Psoas muscle (tissue), 8 donors: ENCODE data around the gene KCNK4. TPM values are rescaled to one million over a fixed set of nuclear protein-coding genes. Genes with fewer than 3 reads are reported as not detected.

Source experiments
- ATAC-seq, 4 donors: fragments of 200-7000 bp; cut with Tn5 transposase; one replicate each; pipeline ENCODE4 v1.9.1; 2020; ENCODE audit warnings: moderate library complexity in 3 of 4, mild to moderate bottlenecking in 2 of 4
- DNase-seq, 2 donors: peaks; one replicate each; pipeline ENCODE4 v3.0.0-alpha.2; 2020
- H3K27ac ChIP-seq: fragments of 200-600 bp; one replicate; pipeline ENCODE4 v1.8.0; 2022
- H3K27me3 ChIP-seq, 3 donors: fragments of 200-600 bp in 1 of 3; one replicate each; pipeline versions ENCODE4 v1.6.1 to v1.8.0; 2013 to 2022; ENCODE audit warnings: low read length in 2 of 3, mild to moderate bottlenecking in 2 of 3, moderate library complexity in 1 of 3; ENCODE audit not compliant: insufficient read depth in 3 of 3
- H3K36me3 ChIP-seq, 2 donors: fragments of 200-600 bp in 1 of 2; one replicate each; pipeline versions ENCODE4 v1.6.1 to v1.8.0; 2013 to 2022; ENCODE audit warnings: low read depth in 1 of 2, mild to moderate bottlenecking in 1 of 2, moderate library complexity in 1 of 2; ENCODE audit not compliant: insufficient read depth in 1 of 2
- H3K4me1 ChIP-seq: fragments of 200-600 bp; one replicate; pipeline ENCODE4 v1.8.0; 2022
- H3K4me3 ChIP-seq: fragments of 200-600 bp; one replicate; pipeline ENCODE4 v1.8.0; 2022; ENCODE audit warnings: mild to moderate bottlenecking
- H3K9me3 ChIP-seq: fragments of 200-600 bp; one replicate; pipeline ENCODE4 v1.8.0; 2022
- WGBS, 3 donors: extraction: QIAGEN DNeasy Blood & Tissue Kit; methylation state at CpG; one replicate each; pipeline versions ENCODE4 v1.1.6 to v1.1.7; 2013; 5-methylcytosine and 5-hydroxymethylcytosine counted together
- intact Hi-C, 2 donors: fragments of 100-400 bp; cut with DNase I; formaldehyde crosslinking; loops; one replicate each; pipeline versions ENCODE4 v1.11.0 to v1.14.2; 2022
- polyA plus RNA-seq, 3 donors: library from polyadenylated mRNA; stranded (reverse); fragments of 200-250 nt; gene quantifications; one replicate each; pipeline ENCODE4 v1.2.3, GENCODE V29; 2013
- total RNA-seq, 4 donors: library from RNA; stranded (reverse); fragmentation: NEBNext Ultra II Directional in 2 of 4; extraction: Animal tissue kit (Norgen Biotek cat#: 25700) in 2 of 4; gene quantifications; one replicate each; pipeline versions ENCODE4 v1.2.1 to v1.2.4, GENCODE V29; 2021 to 2023
- TF ChIP-seq, protein P1 (sequence below): fragments of 200-600 bp; IDR thresholded peaks from one replicate; pipeline ENCODE4 v1.8.0; 2022; ENCODE audit warnings: antibody characterized with exemption
- donor health status: healthy with polysubstance abuse.
- donor health status: DM: no; HTN: no; CAD: no; lungs with moderate emphysema.
- donor health status: Bipolar disorder and iron deficiency.
- donor health status: healthy.
- donor health status: DM: yes; HTN: yes; CAD: no.
- donor health status: DM: no; HTN: no; CAD: no.
- donor health status: DM: no; HTN: no; CAD: no.
- donor health status: DM: yes; HTN: yes; CAD: no.

The KCNK4 gene
- total and polyA plus RNA-seq, 7 donors: not detected

DNA sequence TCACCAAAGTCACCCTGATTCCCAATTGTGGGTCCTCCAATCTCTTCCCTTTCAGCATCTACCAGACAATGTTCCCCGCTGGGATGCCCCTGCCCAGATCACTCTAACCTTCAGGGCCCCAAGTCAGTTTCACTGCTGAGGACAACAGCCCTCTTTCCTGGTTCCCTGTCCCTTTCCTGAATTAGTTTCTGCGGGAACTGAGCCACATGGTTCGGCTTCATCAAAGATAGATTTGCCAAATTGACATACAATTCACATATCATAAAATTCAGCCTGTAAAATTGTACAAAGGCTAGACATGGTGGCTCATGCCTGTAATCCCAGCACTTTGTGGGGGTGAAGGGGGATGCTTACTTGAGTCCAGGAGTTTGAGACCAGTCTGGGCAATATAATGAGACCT lies 36.9 kb downstream of the KCNK4 start:
- Histone ChIP-seq H3K36me3 (peaks cover 0 to 1% of the 10 kb centered on the region in 2 donors), H3K9me3 (no peaks in the 10 kb centered on the region), H3K27me3 (no peaks in the 10 kb centered on the region), H3K4me3 (no peak overlapping the region), H3K4me1 (peaks cover 10% of the 10 kb centered on the region), H3K27ac (no peak overlapping the region)
- DNase-seq (no peak), ATAC-seq (no peak)
- WGBS, 3 donors: 73 to 81% (median 77%) methylated on average over 3 of the region's 3 CpGs
- TF ChIP-seq, protein P1, sequence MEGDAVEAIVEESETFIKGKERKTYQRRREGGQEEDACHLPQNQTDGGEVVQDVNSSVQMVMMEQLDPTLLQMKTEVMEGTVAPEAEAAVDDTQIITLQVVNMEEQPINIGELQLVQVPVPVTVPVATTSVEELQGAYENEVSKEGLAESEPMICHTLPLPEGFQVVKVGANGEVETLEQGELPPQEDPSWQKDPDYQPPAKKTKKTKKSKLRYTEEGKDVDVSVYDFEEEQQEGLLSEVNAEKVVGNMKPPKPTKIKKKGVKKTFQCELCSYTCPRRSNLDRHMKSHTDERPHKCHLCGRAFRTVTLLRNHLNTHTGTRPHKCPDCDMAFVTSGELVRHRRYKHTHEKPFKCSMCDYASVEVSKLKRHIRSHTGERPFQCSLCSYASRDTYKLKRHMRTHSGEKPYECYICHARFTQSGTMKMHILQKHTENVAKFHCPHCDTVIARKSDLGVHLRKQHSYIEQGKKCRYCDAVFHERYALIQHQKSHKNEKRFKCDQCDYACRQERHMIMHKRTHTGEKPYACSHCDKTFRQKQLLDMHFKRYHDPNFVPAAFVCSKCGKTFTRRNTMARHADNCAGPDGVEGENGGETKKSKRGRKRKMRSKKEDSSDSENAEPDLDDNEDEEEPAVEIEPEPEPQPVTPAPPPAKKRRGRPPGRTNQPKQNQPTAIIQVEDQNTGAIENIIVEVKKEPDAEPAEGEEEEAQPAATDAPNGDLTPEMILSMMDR: no peak
- intact Hi-C loops: no loop called here

DNA sequence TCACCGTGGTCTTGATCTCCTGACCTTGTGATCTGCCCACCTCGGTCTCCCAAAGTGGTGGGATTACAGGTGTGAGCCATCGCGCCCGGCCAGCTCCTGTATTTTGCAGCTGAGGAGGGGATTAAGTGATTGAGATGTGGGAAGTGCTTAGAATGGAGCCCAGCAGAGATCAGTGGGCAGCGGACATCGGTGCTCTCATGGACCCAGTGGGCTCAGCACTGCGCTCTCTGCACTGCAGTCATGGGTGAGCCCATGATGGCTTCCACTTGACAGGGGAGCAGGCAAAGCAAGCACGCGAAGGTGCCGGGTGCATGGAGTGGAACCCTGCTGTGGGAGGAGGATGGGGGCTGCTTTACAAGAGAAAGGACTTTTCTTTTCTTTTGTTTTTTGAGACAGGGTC lies 39.8 kb downstream of the KCNK4 start:
- WGBS, 3 donors: 77 to 84% (median 79%) methylated on average over 11 of the region's 11 CpGs
- intact Hi-C loops: no loop called here
- H3K27me3 ChIP-seq: no peaks in the 10 kb centered on the region
- H3K4me1 ChIP-seq: peaks cover 10% of the 10 kb centered on the region
- H3K9me3 ChIP-seq: no peaks in the 10 kb centered on the region
- ATAC-seq: no peak
- H3K4me3 ChIP-seq: no peak overlapping the region
- TF ChIP-seq, protein P1: no peak
- H3K27ac ChIP-seq: no peak overlapping the region
- H3K36me3 ChIP-seq: no peaks in the 10 kb centered on the region
- no peak for DNase-seq

DNA sequence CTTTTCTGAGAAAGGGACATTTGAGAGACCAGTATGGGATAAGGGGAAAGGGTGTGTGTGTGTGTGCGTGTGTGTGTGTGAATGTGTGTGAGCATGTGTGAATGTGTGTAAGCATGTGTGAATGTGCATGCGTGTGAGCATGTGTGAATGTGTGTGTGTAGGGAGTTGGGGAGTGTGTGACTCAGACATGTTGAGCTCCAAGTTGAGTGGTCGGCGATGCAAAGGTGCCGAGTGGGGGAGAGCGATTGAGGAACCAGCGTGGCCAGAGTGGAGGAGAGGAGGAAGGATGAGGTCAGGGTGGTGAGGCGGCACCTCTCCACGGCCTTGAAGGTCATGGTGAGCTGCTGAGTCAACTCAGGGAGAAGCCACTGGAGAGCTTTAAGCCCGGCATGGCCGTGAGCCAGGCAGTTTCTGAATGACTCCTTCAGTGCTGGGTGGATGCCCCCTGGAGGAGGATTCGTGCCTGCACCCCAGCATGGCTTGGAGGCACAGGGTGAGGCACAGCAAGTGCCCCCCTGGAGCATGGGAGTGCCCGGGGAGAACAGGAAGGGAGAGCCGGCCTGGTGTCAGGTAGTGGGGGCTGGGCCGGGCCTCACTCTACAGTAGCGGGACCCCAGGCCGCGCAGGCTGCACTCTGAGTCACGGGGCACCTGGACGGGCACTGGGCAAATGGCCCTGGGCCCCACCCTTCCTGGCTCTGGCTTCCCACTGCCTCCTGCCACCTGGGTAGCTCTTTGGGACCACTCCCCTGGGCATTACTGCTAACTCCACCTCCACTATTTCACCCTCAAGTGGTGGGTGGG lies 40.7 kb downstream of the KCNK4 start:
- peak; percentile 62 to 85 (median 76) for ATAC-seq
- WGBS, 3 donors: 30 to 49% (median 42%) methylated on average over 17 to 20 of the region's 20 CpGs
- Histone ChIP-seq H3K4me1 (peaks cover 10% of the 10 kb centered on the region), H3K9me3 (no peaks in the 10 kb centered on the region), H3K4me3 (no peak overlapping the region), H3K36me3 (no peaks in the 10 kb centered on the region), H3K27ac (no peak overlapping the region), H3K27me3 (no peaks in the 10 kb centered on the region)
- intact Hi-C loops: no loop called here
- peak; percentile 82 to 88 for DNase-seq
- TF ChIP-seq, protein P1: peak; percentile 39

DNA sequence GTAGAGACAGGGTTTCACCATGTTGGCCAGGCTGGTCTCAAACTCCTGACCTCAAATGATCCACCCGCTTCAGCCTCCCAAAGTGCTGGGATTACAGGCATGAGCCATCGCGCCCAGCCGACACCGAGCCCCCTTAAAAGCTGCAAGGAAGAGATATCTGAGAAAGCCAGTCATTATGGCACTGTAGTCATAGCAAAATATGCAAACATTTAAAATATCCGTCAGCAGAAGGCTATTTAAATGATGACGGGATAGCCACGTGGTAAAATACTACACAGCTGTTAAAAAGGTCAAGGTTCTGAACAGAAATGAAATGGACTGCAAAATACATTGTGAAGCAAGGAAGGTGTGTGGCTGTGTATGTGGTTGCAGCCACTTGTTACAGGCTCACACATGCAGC lies 42.5 kb downstream of the KCNK4 start:
- Histone ChIP-seq H3K36me3 (no peaks in the 10 kb centered on the region), H3K9me3 (no peaks in the 10 kb centered on the region), H3K4me1 (peaks cover 10% of the 10 kb centered on the region), H3K4me3 (no peak overlapping the region), H3K27ac (no peak overlapping the region), H3K27me3 (no peaks in the 10 kb centered on the region)
- ATAC-seq (no peak), DNase-seq (no peak)
- TF ChIP-seq, protein P1: no peak
- 85 to 91% (median 87%) methylated on average over 8 of the region's 8 CpGs for WGBS, 3 donors
- intact Hi-C loops: no loop called here
